Right lung (tissue), 5 donors: Measurements from ENCODE around the gene CADPS. TPM values are rescaled to one million over a fixed set of nuclear protein-coding genes. Genes with fewer than 3 reads are reported as not detected.

ENCODE experiments used
- DNase-seq, 2 donors: peaks; one replicate each; pipeline ENCODE4 v3.0.0-alpha.2; 2013
- polyA plus RNA-seq, 5 donors: library from polyadenylated mRNA; unstranded; fragments of 120-200 nt; gene quantifications; one replicate each; pipeline versions ENCODE4 v1.2.1 to v1.2.3, GENCODE V29; 2013; ENCODE audit warnings: inconsistent platforms in 1 of 5, low replicate concordance in 1 of 5; ENCODE audit not compliant: insufficient read length in 5 of 5, insufficient read depth in 1 of 5

Gene CADPS
- polyA plus RNA-seq, 5 donors: 1.3 to 3.3 (median 1.6) TPM

DNA sequence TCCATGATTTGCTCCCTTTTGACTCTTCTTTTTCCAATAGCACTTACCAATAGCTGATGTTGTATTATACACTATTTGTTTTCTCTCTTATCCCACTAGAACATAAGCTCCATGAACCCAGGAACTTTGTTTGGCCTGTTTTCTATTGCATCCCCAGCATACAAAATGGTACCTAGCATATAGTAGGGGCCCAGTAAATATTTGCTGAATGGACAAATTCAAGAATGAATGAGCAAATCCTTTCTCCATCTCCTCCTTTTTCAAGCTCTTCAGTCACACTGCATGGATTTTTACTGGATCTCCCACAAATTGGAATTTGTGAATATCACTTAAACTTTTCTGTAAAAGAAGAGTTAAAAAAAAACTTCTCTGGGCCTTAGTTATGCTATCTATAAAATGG lies 435.2 kb downstream of the CADPS start:
- DNase-seq: no peak

DNA sequence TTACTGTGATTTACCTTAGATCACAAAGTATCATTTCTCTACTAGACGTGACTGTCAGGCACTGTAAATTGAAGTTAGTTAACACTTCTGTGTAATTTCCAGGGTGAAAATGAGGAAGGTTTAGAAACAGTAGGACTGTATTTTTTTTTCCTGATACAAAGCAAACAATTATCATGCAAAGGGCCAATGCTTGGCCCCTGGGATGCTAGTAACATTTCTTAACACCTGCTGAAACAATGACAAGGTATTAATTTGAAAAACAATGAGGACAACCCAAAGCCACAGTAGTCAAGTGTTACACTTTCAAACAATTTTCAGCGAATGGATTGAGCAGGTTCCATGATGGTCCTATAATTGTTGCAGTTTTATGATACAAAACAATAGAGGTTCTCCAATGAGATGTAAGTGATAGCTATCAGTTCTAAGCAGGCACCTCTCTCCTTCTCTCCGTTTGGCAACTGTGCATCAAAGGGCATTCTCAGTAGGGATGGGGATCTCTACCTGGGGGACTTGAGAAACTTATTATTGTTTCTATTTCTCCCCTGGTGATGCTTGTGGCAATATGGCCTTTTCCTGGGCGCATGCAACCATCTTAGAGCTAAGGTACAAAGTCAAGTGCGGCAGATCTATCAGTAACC lies 435.9 kb downstream of the CADPS start:
- no peak for DNase-seq

- DNase-seq: no peak
Observed at GRCh38 chr3:62436785-62437184, 438.4 kb downstream of the CADPS start.

- no peak for DNase-seq
Observed at GRCh38 chr3:62433396-62433795, 441.8 kb downstream of the CADPS start.

GRCh38 chr3:62421207-62421606 lies 454.0 kb downstream of the CADPS start:
- no peak for DNase-seq

DNA sequence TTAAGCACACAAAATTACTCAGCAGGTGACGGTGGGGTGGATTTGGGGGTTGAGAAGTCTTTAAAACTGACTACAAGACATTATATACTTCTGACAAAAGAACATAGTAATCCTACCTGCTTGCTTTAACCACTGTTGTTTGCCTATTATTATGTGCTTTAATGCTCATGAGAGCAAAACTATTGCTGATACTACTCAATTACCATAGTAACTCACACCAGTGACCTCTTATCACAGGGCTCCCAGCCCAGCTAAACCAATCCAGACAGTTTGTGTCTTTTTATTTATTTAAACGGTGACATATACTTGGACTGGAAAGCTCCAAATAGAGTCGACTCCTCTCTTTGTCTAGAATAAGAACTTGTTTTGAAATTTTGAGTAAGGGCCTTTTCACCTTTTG lies 459.1 kb downstream of the CADPS start:
- no peak for DNase-seq

- DNase-seq: no peak
Observed at GRCh38 chr3:62415312-62415801, 459.9 kb downstream of the CADPS start.

DNA sequence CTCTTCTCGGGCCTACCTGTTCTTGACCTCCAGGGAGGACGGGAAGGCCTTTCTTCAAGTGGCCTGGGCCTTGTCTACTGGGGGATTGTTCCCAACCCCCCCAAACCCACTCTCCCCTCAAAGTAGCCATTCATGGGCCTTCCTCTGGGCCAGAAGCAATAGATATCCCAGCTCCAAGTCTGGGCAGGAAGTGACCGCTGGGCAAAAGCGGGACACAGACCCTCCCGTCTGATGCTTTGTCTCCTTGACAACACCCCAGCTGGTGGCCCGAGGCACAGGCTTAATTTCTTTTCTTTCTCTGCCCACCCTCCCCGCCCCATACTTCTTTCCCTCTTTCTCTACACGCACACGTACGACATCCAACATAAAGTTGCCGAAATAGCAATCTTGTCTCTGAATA lies 460.4 kb downstream of the CADPS start:
- DNase-seq: no peak

DNA sequence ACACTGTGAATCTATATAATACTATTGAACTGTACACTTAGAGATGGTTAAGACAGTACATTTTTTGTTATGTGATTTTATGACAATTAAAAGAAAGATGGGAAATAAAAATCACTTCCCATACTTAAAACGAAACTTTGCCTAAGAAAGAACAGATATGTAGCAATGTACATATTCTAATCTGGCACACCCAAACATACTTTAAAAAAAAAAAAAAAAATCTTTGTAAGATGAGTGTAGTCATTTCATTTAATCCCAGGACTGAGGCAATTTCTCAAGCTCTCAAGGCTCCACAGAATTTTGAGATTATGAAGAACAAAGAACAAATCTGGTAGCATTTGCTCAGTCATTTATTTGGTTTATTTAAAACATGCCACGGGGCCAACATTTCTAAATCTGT lies 461.5 kb downstream of the CADPS start:
- DNase-seq: no peak

DNA sequence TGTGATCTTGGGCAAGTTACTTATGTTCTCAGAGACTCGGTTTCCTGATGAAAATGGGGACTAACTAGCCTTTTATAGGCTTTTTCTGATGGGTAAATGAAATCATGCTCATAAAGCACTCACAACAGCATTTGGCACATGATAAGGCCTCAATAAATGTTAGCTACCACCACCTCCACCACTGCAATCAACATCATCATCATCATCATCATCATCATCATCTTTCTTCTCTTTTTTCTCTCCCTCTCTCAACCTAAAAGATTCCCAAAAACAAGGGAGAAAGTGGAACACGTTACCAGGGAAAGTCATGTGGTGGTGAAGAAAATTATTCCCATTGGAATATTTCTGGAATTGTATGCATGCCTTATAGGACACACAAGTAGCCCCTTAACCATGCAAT lies 468.3 kb downstream of the CADPS start:
- DNase-seq: no peak

DNA sequence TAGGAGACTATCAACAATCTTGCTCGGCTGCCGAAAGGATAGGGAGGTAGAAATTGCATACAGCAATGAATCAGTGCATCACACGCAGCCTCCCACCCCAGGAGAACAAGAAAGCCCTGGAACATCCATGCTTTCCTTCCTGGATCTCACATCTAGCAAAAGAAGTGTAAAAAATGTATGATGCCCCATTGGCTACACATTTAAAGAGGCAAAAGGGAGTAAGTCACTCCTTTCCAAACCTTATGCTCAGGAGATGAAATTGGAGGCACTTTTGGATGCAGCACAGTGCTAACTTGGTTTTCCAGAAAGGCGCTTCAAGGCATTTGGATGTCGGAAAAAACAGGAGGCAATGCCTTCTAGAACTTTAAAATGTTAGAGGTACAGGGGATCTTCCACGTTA lies 469.6 kb downstream of the CADPS start:
- no peak for DNase-seq

GRCh38 chr3:62405135-62405534 lies 470.1 kb downstream of the CADPS start:
- no peak for DNase-seq

GRCh38 chr3:62404321-62404720 lies 470.9 kb downstream of the CADPS start:
- DNase-seq: no peak

- no peak for DNase-seq
Observed at GRCh38 chr3:62403765-62404164, 471.5 kb downstream of the CADPS start.

DNA sequence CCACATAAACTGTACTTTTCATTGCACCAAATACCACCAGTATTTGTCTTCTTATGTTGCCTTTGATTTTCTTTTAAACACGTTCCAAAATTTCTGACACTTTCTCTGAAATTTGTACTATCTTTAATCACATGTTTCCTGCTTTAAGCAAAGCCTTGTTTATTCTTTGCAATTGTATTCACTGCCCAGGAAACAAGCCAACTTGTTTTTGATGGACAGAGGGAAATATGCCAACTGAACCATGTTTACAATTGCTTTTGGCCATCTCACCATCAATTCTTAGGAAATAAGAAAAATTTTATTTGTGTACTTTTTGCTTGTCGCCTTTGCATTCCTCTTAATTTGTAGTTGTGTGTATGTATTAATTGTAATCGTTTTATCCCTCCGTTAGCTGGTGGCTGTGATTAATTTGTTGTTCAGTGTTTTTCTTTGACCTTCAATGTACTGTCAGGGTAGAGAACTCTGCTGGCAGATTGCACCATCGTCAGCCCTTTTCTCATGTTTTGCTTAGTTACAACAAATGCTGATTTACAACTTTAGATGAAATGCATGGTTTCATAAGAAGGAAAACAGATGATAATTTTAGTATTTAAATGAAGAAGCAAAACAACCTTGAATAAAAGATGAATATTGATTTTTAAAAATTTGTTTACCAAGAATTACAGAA lies 482.5 kb downstream of the CADPS start:
- peak in 1 of 2 donors; percentile 40 for DNase-seq

- no peak for DNase-seq
Observed at GRCh38 chr3:62387251-62387650, 488.0 kb downstream of the CADPS start.

DNA sequence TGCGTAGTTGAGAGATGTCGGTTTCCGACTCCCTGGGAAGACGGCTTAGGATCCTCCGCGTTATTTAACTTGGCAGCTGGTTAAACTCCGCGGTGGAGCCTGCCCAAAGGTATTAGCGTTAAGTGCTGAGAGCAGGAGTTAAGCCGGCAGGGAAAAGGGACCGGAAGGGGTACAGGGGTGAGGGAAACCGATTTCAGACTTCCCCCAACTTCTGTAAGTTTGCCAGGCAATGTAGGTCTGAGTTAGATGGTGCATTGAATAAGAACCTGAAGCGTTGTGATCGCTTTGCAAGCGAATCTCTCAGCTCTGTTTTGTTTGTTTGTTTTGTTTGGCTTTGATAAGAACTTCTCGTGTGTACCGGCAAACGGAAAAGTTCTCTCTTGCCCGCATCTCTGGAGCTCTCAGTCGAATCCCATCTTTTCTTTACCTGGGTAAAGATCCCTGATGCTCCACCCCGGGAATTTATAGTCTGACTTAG lies 495.9 kb downstream of the CADPS start:
- DNase-seq: no peak

DNA sequence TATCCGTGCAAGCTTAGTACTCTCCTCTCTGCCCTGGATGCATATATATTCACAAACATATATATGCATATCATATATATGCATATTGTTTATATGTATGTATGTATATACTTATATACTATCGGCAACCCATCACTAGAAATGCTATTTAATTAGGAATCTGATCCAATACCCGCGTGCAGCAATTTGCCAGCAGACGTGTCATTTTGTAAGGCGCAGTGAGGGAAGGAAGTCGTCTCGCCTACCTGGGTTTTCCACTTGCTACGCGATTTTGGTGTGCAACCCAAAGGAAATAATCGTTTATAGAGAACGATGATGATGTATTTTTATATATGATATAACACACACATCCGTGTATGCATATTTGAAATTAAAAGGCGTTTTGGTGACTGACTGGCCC lies 496.3 kb downstream of the CADPS start:
- DNase-seq: no peak

DNA sequence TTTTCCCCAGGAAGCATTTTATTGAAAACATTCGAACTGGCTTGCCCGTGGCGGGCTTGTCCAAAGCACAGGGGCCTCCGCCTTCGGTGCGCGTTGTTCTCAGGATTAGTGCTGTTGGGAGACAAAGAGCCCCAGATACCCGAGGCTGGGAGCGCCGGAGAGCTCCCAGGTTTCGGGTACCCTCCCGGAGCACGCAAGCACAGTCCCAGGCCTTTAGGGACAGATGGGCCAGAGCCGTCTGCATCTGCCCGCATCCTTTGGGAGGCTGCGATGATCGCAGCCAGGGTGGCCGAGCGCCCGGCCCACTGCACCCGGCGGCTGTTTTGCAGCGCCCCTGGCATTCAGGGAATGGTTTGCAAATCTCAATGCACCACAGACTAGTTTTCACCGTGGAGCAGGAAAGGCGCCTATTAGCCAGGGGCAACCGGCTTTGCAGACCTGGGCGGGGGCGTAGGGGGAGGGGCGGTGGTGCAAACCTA lies 496.9 kb downstream of the CADPS start:
- no peak for DNase-seq

- DNase-seq: no peak
Observed at GRCh38 chr3:62376906-62377877, 498.0 kb downstream of the CADPS start.

DNA sequence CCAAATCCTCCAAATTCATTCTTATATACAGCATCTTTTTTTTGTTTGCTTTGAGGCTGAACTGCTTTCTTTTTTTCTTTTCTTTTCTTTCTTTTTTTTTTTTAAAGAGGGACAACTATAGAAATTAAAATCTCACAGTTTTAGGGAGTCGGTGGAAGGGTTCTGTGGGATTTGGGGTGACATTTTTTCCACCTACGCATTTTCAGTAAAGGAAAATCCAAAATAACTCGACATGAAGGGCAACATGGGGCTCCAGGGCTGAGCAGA lies 498.8 kb downstream of the CADPS start:
- DNase-seq: no peak

DNA sequence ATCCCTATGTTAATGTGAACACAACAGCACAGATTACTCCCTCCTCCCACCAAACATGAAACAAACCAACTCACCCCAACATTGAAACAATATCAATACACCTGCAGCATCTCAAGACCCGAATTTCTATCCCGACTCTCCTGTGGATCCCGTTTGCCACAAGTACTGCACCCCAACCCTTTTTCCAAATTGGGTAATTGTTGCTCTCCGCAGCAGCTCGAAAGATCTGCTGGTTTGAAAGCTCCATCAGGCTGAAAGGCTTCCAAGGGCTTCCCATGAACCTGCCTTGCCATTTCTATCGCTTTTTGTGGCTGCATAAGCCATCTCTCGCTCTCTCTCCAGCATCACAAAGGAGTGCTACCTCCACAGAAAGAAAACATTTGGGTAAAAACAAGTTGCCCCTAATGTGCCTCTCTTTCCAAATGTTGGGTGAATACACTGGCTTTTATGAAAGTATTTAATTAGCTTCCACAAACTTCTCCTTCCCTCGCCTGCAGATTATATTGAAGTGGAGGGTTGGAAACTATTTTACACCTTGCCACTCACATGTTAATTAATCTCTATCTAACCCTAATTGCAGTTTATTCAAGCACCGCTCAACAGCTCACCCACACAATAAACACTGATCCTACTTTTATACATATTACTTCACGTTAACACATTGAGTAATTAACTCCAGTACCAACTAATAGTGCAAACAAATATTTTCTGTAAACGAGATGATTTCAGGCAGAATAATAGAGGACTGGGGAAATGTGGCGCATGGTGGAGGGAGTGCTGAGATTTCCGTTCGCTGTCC lies 499.4 kb downstream of the CADPS start:
- DNase-seq: no peak
